ENCODE results near the gene EPS8L2. TPM values are rescaled to one million over a fixed set of nuclear protein-coding genes. Genes with fewer than 3 reads are reported as not detected.

EPS8L2 gene
- total and polyA plus RNA-seq, 9 of the 15 experiments (the other 6 are each of a cell fraction or from before 2014, with no cell fraction given): 0.75 to 17.0 (median 3.7) TPM

DNA sequence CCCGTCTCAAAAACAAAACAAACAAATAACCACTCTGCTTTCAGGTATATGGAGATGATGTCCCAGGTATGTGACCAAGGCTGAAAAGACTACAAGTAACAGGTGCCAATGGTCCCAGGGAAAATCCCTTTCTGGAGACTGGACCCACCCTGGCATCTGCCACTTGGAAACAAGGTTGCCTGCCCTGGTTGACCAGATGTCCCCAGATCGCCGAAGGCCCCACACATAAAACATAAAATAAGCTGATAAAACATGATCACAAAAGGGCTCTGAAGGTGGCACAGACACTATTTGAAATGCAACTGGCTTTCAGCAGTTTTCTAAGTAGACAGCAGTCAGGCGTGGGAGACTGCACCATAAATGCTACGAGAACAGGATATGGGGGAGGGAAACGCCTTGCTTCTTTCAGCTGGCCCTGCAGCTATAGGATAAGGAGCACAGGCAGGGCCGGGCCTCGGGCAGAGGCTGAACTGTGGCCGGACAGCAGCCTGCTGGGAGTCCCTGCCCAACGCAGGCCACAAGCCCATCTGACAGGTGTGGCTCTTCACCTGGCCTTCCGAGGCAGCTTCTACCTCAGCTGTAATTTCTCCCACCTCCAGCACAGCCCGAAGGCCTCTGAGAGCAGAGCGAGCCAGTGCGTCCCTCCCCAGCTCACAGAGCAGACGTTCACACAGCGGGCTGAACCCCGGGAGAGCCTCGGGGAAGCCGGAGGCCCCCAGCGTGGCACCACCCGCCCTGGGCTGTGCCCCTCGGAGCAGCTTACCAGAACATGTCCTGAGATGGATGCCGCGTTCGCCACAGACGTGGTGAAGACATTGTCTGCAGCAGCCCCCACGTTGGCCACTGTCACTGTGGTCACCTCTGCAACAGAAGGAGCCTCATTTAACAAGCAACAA is 15.0 kb upstream of the EPS8L2 start (continued):
- TF ChIP-seq RBM17 (IDR thresholded peaks at IDR 0.05; ENCODE audit: borderline replicate concordance, low read depth, low read length) (no peak), PRMT5 (CRISPR knock-in tag; IDR thresholded peaks at IDR 0.05) (no peak), ZBTB49 (CRISPR knock-in tag; IDR thresholded peaks at IDR 0.05; ENCODE audit: borderline replicate concordance) (no peak), ARID3B (CRISPR knock-in tag; IDR thresholded peaks at IDR 0.05; ENCODE audit: borderline replicate concordance) (no peak), PTBP1 (IDR thresholded peaks at IDR 0.05; ENCODE audit: low read depth, low read length) (no peak), GABPA (tag; conservative IDR thresholded peaks at IDR 0.05; ENCODE audit: low read depth) (no peak), ZNF696 (CRISPR knock-in tag; conservative IDR thresholded peaks at IDR 0.05) (no peak), RFX1 (IDR thresholded peaks at IDR 0.05) (no peak), NFE2 (IDR thresholded peaks at IDR 0.05; ENCODE audit: low read depth) (no peak)
- TF ChIP-seq, protein P1, sequence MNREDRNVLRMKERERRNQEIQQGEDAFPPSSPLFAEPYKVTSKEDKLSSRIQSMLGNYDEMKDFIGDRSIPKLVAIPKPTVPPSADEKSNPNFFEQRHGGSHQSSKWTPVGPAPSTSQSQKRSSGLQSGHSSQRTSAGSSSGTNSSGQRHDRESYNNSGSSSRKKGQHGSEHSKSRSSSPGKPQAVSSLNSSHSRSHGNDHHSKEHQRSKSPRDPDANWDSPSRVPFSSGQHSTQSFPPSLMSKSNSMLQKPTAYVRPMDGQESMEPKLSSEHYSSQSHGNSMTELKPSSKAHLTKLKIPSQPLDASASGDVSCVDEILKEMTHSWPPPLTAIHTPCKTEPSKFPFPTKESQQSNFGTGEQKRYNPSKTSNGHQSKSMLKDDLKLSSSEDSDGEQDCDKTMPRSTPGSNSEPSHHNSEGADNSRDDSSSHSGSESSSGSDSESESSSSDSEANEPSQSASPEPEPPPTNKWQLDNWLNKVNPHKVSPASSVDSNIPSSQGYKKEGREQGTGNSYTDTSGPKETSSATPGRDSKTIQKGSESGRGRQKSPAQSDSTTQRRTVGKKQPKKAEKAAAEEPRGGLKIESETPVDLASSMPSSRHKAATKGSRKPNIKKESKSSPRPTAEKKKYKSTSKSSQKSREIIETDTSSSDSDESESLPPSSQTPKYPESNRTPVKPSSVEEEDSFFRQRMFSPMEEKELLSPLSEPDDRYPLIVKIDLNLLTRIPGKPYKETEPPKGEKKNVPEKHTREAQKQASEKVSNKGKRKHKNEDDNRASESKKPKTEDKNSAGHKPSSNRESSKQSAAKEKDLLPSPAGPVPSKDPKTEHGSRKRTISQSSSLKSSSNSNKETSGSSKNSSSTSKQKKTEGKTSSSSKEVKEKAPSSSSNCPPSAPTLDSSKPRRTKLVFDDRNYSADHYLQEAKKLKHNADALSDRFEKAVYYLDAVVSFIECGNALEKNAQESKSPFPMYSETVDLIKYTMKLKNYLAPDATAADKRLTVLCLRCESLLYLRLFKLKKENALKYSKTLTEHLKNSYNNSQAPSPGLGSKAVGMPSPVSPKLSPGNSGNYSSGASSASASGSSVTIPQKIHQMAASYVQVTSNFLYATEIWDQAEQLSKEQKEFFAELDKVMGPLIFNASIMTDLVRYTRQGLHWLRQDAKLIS (CRISPR knock-in tag; IDR thresholded peaks at IDR 0.05): no peak
- TF ChIP-seq, protein P2, sequence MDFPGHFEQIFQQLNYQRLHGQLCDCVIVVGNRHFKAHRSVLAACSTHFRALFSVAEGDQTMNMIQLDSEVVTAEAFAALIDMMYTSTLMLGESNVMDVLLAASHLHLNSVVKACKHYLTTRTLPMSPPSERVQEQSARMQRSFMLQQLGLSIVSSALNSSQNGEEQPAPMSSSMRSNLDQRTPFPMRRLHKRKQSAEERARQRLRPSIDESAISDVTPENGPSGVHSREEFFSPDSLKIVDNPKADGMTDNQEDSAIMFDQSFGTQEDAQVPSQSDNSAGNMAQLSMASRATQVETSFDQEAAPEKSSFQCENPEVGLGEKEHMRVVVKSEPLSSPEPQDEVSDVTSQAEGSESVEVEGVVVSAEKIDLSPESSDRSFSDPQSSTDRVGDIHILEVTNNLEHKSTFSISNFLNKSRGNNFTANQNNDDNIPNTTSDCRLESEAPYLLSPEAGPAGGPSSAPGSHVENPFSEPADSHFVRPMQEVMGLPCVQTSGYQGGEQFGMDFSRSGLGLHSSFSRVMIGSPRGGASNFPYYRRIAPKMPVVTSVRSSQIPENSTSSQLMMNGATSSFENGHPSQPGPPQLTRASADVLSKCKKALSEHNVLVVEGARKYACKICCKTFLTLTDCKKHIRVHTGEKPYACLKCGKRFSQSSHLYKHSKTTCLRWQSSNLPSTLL (IDR thresholded peaks at IDR 0.05): no peak
